ENCODE data around the gene OR10W1. TPM values are rescaled to one million over a fixed set of nuclear protein-coding genes. Genes with fewer than 3 reads are reported as not detected.

OR10W1 gene, protein sequence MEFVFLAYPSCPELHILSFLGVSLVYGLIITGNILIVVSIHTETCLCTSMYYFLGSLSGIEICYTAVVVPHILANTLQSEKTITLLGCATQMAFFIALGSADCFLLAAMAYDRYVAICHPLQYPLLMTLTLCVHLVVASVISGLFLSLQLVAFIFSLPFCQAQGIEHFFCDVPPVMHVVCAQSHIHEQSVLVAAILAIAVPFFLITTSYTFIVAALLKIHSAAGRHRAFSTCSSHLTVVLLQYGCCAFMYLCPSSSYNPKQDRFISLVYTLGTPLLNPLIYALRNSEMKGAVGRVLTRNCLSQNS
- total RNA-seq: not detected in 2 replicates

DNA sequence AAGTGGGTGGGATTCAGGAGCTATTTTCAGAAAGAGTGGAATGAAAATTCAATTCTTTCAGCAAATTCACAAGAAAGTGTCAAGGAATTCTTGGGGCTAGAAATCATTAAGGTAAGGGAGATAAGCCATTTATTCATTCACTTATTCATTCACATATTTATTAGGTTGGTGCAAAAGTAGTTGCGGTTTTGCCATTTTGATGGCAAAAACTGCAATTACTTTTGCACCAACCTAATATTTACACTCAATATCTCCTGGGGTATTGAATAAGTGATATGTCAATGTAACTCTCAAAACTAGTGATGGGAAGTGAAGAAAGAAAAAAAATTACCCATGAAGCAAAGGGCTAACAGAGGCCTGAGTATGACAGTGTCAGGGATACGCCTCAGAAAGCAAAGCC, at the start of gene OR10W1:
TSS of gene OR10W1 (minus strand) at position 119 of the 400 bp plus-strand sequence. CDS start 402 bp downstream, outside the sequence.
- DNase-seq (ENCODE audit: extremely low read depth, low read depth, low spot score): no peak

DNA sequence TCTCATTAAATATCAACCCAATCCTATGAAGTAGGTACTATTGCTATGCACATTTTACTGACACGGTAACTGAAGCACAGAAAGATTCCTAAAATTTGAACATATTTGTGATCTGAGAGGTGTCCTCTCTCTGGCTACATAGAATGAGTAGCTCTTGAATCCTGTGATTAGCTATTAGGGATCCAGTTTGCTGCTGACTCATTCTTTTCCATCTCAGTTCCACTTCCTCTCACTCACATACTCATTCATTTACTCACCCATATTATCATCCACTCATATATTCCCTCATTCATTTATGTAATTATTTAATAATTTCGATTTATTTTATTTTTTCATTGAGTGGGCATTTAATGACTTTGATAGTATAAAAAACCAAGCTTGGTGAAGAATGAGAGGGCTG, 48.1 kb upstream of the OR10W1 start:
- no peak for DNase-seq (ENCODE audit: extremely low read depth, low read depth, low spot score)

DNA sequence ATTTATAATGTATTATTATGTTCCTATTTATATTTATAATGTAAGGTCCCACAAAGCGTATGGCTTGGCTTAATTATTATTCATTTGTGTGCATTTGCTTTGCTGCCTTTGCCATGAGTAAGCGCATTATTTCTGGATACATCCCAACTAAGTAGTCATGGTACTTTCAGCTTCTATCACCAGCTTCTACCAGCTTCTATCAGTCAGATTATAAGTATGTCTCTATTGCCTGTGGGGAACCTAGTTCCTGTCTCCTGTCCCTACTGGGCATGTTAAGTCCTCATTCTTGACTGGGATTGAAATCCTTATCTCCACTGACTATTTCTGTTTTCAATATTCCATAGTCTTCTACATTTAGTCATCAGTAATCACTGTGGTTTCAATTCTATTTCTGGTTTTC, 33.5 kb upstream of the OR10W1 start:
- no peak for DNase-seq (ENCODE audit: extremely low read depth, low read depth, low spot score)

DNA sequence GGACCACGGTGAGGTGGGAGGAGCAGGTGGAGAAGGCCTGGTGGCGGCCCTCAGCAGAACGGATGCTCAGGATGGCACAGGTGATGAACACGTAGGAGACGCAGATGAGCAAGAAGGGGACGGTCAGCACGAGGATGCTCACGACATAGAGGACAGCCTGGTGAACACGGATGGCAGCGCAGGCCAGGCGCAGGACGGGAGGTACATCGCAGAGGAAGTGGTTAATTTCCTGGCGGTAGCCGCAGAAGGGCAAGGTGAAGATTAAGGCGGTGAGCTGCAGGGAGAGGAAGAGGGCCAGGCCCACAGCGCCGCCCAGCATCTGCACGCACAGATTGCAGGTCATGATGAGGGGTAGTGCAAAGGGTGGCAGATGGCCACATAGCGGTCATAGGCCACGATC, 24.0 kb upstream of the OR10W1 start:
- DNase-seq (ENCODE audit: extremely low read depth, low read depth, low spot score): no peak

DNA sequence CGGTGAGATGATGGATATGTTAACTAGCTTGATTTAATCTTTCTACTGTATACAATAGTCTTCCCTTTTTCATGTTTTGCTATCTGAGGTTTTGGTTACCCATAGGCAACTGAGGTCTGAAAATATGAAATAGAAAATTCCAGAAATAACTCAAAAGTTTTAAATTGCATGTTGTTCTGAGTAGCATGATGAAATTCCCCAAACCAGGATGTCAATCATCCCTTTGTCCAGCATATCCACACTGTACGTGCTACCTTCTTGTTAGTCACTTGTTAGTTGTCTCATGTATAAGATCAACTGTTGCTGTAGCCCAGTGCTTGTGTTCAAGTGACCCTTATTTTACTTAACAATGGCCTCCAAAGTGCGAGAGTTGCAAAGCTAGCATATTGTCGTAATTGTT, 21.2 kb upstream of the OR10W1 start:
- no peak for DNase-seq (ENCODE audit: extremely low read depth, low read depth, low spot score)

DNA sequence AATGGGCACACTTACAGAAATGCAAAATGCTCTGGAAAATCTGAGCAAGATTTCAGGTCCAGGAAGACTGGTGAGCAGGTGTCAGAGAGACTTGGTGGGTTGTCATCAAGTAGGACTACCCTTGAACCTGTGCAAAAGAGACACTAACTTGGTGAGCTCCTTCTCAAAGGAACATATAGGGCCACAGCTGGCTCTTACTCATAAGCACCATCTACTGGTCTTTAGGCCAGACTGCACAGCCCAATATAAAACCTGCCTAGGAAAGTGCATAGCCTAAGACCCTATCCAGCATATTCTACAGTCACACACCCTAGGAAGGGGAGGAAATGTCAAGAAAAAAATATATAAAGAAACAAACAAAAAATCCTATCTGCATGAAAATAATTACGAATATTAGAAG, 18.2 kb upstream of the OR10W1 start:
- DNase-seq (ENCODE audit: extremely low read depth, low read depth, low spot score): peak; percentile 10

DNA sequence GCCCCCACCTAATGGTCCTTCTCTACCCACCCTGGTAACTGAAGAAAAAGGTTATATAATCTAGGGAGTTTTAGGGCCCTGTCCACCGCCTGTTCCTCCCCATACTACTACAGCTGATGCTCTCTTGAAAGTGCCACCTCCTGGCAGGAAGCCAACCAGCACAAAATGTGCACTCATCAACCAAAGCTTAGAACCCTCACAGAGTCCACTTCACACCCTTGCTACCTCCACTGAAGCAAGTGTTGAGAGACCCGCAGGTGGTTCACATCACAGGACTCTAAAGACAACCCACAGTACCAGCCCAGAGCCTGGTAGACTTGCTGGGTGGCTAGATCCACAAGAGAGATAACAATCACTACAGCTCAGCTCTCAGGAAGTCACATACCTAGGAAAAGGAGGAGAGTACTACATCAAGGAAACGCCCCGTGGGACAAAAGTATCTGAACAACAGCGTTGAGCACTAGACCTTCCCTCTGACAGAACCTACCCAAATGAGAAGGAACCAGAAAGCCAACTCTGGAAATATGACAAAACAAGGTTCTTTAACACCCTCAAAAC, 17.5 kb upstream of the OR10W1 start:
- no peak for DNase-seq (ENCODE audit: extremely low read depth, low read depth, low spot score)

DNA sequence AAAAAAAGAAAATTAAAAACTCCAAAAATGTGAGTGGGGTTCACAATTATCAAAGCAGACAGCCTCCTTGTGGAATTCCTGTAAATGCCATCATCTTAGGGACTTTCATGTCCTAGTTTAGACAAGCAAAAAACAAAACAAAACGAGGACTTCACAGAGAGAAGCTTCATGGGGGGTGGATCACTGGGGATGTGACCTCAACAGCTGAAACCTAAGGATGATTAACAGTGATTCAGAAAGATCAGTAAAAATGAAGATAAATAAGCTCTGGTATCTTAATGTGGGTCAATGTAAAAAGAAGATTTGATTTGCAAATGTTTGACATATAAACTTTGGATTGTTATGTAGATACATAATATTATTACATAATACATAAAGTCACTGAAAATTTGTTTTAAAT, 8.1 kb upstream of the OR10W1 start:
- no peak for DNase-seq (ENCODE audit: extremely low read depth, low read depth, low spot score)

DNA sequence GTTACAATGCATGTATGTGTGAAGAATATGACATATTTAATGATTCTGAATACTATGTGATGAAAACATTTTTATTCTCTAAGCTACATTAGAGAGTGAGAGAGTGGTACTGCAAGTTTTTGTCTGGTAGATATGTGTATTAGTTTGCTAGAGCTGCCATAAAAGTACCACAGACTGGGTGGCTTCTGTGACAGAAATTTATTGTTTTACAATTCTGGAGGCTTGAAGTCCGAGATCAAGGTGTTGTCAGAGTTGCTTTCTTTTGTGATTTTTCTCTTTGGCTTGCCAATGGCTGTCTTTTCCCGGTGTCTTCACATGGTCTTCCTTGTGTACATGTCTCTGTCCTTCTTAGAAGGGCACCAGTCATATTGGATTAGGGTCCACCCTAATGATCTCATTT, 6.9 kb upstream of the OR10W1 start:
- DNase-seq (ENCODE audit: extremely low read depth, low read depth, low spot score): no peak

DNA sequence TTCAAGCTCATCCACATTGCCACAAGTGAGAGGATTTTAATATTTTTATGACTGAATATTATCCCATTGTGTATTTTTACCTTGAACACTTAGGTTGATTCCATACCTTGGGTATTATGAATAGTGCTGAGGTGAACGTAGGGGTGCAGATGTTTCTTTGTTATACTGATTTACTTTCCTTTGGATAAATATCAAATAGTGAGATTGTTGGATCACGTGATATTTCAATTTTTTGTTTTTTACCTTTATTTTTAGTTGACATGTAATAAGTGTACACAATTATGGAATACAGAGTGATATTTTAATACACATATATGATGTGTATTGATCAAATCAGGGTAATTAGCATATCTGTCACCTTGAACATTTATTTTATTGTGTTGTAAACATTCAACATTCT, 8.1 kb downstream of the OR10W1 start:
- DNase-seq (ENCODE audit: extremely low read depth, low read depth, low spot score): no peak

DNA sequence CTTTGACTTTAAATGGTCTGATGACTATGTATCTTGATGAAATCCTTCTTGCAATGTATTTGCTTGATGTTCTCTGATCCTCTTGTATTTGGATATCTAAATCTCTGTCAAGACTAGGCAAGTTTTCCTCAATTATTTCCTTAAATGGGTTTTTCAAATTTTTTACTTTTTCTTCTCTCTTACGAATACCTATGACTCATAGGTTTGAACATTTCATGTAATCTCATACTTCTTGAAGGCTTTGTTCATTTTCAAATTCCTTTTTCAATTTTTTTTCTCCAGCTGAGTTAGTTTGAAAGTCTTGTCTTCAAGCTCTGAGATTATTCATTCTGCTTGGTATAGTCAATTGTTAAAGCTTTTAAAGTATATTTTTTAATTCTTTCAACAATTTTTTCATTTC, 13.1 kb downstream of the OR10W1 start:
- DNase-seq (ENCODE audit: extremely low read depth, low read depth, low spot score): no peak

DNA sequence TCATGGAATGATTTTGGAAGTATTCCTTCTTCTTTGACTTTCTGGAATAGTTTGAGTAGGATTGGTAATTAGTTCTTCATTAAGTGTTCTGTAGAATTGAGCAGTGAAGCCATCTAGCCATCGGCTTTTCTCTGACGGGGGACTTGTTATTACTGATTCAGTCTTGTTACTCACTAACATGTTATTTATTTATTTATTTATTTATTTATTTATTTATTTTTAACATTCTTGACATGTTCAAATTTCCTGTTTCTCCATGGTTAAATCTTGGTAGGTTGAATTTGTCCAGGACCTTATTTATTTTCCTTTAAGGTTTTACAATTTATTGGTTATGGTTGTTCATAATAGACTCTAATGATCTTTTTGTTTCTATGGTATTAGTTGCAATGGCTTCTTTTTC, 24.1 kb downstream of the OR10W1 start:
- DNase-seq (ENCODE audit: extremely low read depth, low read depth, low spot score): no peak

DNA sequence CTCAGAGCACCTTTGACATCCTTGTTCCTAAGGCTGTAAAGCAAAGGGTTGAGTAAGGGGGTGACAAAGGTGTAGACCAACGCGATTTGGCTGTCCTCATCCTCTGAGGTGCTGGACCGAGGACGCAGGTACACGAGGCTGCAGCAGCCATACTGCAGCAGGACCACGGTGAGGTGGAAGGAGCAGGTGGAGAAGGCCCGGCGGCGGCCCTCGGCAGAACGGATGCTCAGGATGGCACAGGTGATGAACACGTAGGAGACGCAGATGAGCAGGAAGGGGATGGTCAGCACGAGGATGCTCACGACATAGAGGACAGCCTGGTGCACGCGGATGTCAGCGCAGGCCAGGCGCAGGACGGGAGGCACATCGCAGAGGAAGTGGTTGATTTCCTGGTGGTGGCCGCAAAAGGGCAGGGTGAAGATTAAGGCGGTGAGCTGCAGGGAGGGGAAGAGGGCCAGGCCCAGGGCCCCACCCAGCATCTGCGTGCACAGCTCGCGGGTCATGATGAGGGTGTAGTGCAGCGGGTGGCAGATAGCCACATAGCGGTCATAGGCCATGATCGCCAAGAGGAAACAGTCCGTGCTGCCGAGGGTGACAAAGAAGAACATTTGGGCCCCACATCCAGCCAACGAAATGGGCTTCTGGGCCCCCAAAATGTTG, 40.0 kb downstream of the OR10W1 start:
- DNase-seq (ENCODE audit: extremely low read depth, low read depth, low spot score): no peak

DNA sequence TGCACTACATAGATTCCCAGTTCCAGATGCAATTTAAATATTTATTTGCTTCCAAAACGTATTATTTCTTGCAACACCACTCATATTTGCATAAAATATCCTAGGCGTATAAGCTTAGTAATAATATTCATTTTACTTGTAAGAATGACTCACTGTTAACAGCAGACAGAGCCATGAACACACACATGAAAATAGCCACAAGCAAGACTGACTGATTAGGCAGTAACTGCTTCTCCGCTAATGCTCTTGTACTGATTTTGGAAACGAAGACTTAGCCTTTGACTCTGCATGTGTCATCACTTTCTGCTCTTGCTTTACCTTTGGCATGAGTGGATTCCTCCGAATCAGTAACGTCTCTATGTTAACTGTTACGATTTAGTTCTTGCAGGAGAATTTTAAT, 45.3 kb downstream of the OR10W1 start:
- no peak for DNase-seq (ENCODE audit: extremely low read depth, low read depth, low spot score)

Other genes with a start within 250 kb of the OR10W1 start
- gene OR9Q1, start 244.4 kb downstream of the OR10W1 start, total RNA-seq: not detected in 2 replicates
- not detected in 2 replicates for gene OR6Q1, start 237.3 kb downstream of the OR10W1 start, total RNA-seq
- not detected in 2 replicates for gene OR9I1, start 142.7 kb downstream of the OR10W1 start, total RNA-seq
- not detected in 2 replicates for gene OR9Q2, start 79.2 kb downstream of the OR10W1 start, total RNA-seq
- gene OR1S2, start 64.1 kb downstream of the OR10W1 start, total RNA-seq: not detected in 2 replicates
- not detected in 2 replicates for gene OR1S1, start 55.5 kb downstream of the OR10W1 start, total RNA-seq
- gene OR10Q1, start 39.3 kb downstream of the OR10W1 start, total RNA-seq: not detected in 2 replicates
- gene OR5B17, start 90.8 kb upstream of the OR10W1 start, total RNA-seq: not detected in 2 replicates
- gene OR5B3, start 138.6 kb upstream of the OR10W1 start, total RNA-seq: not detected in 2 replicates
- not detected in 2 replicates for gene OR5B2, start 159.9 kb upstream of the OR10W1 start, total RNA-seq
- not detected in 2 replicates for gene OR5B12, start 174.0 kb upstream of the OR10W1 start, total RNA-seq
- not detected in 2 replicates for gene OR5B21, start 239.8 kb upstream of the OR10W1 start, total RNA-seq

Measured in glomerular endothelial cell (primary cell).